SK-N-MC (cell line): ENCODE measurements around the gene HACE1.
A peak's percentile ranks its signal among the peaks of the same experiment; 100 is the strongest.
"Not testable (repeated sequence)": the region's sequence is repeated elsewhere in the genome, so short reads cannot be mapped to it uniquely, and the experiment has no call there.

Experiments used
- DNase-seq: peaks from one replicate; pipeline ENCODE4 v3.0.0-alpha.2; 2011; ENCODE audit warnings: low read depth, low spot score
- H3K27ac ChIP-seq: fragments of 200-600 bp; sonication (generic); 2 replicates; pipeline ENCODE4 v1.5.1; 2016; ENCODE audit warnings: mixed run types
- H3K36me3 ChIP-seq: fragments of 200-600 bp; sonication (generic); 2 replicates; pipeline ENCODE4 v1.6.1; 2017; ENCODE audit warnings: antibody characterized with exemption, low read length, mixed read lengths; ENCODE audit not compliant: insufficient read depth
- H3K4me3 ChIP-seq: fragments of 200-600 bp; sonication (generic); 2 replicates; pipeline ENCODE4 v1.5.1; 2016
- H3K9ac ChIP-seq: fragments of 200-600 bp; sonication (generic); 2 replicates; pipeline ENCODE4 v1.8.0; 2017; ENCODE audit warnings: mixed run types, mixed read lengths; ENCODE audit not compliant: insufficient read length
- H3K9me3 ChIP-seq: fragments of 200-600 bp; sonication (generic); 2 replicates; pipeline ENCODE4 v1.6.1; 2017; ENCODE audit warnings: low read depth, mild to moderate bottlenecking, antibody characterized with exemption, low read length, moderate library complexity, mixed read lengths
- EZH2 ChIP-seq: fragments of 200-600 bp; sonication (generic); IDR thresholded peaks from one replicate; pipeline ENCODE4 v1.6.1; 2017; ENCODE audit warnings: antibody characterized with exemption
- FOXP2 ChIP-seq: optimal IDR thresholded peaks from 2 replicates; pipeline ENCODE3; 2011; ENCODE audit warnings: mild to moderate bottlenecking, moderate library complexity; ENCODE audit not compliant: insufficient read depth; ENCODE audit errors: extremely low read length, control extremely low read depth
- POLR2AphosphoS5 ChIP-seq: IDR thresholded peaks from 2 replicates; pipeline ENCODE4 v1.6.1; 2012; ENCODE audit warnings: mild to moderate bottlenecking, low read depth, low read length, borderline replicate concordance

HACE1 gene

DNA sequence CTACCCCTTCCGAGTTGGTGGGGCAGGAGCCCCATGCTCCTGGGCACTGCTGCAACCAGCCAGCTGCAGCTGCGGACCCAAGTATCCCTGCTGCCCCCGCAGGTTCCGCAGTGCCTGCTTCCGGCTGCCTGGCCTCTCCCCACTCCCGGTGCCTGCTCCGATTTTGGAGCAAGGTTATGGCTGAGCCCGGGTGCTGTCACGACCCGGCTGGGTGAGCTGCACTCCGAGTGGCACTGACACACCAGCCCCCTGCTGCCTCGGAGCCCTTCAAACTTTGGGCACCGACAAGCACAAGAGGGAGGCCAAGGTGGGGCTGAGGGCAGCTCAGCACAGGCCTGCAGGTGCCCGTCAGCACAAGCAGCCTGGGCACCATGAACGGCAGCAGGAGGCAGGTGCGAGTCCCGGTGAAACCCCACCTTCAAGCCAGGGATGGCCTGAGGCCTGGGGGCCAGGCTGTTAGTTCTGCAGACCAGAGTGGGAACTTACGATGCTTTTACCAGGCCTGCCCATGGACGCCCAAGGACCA is 25.9 kb upstream of the HACE1 start:
- H3K27ac ChIP-seq: no peak overlapping the region
- no peak for DNase-seq
- H3K4me3 ChIP-seq: no peak overlapping the region
- TF ChIP-seq POLR2AphosphoS5 (no peak), FOXP2 (no peak), EZH2 (no peak)
- no peak overlapping the region for H3K9ac ChIP-seq
- no peaks in the 10 kb centered on the region for H3K36me3 ChIP-seq
- peaks cover 2% of the 10 kb centered on the region; the same call in 1 of the 2 replicates for H3K9me3 ChIP-seq

DNA sequence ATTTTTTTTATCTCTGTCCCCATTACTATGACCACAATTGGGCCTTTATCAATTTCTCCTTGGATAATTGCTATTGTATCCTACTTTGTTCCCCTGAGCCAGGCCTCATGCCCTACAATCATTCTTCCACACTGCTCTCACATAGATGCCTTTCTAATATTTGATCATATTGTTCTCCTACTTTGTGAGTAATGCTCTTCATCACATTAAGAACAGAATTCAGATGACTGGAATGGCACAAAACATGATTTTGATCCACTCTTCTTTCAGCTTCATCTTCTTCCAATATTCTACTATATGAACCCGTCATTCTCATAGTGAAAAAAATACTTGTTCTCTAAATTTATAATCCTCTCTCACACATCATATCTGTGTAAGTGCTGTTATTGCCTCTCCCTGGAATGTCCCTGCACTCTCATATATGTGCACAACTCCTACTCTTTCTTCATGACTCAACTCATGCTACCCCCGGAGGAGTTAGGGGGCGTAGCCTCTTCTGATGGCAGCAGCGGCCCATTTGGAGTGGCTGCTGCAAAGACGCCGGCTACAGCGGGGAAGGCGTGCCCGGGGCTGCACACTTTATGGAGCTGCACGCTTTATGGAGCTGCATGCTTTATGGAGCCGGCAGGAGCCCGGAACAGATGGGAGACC is 25.3 kb upstream of the HACE1 start:
- Histone ChIP-seq H3K4me3 (no peak overlapping the region), H3K9ac (no peak overlapping the region), H3K27ac (no peak overlapping the region), H3K9me3 (peaks cover 2% of the 10 kb centered on the region; the same call in 1 of the 2 replicates), H3K36me3 (no peaks in the 10 kb centered on the region)
- DNase-seq: no peak
- TF ChIP-seq EZH2 (no peak), POLR2AphosphoS5 (no peak), FOXP2 (no peak)

DNA sequence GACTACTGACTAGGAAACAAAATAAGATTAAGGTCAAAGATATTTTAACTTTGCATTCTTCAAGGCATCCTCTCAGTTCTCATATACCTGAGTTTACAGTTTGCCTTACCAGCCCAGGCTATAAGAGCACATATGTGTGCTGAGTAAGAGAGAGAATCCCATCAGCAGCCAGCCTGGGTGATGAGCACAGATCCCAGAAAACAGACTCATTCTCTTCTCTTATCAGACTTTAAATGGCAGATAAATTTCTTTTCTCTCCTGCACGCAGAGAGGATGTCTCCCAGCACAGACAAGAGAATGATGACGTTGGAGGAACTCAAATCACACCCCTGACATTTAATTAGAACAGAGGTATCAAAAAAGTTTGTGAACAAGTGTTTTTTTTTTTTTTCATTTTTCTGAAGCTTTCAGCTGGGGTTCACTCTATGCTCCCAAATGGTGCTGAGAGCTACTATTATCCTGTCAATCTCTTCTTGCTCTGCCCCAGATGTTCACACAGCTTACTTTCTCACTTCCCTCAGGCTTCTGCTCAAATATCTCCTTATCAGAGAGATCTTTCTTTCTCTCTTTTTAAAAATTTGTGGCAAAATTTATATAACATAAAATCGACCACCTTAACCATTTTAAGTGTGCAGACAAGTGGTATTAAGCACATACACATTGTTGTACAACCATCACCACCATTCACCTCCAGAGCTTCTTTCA is 22.4 kb upstream of the HACE1 start:
- Histone ChIP-seq H3K27ac (no peak overlapping the region), H3K9ac (no peak overlapping the region), H3K9me3 (no peaks in the 10 kb centered on the region), H3K4me3 (no peak overlapping the region), H3K36me3 (no peaks in the 10 kb centered on the region)
- no peak for DNase-seq
- TF ChIP-seq POLR2AphosphoS5 (no peak), EZH2 (no peak), FOXP2 (no peak)

DNA sequence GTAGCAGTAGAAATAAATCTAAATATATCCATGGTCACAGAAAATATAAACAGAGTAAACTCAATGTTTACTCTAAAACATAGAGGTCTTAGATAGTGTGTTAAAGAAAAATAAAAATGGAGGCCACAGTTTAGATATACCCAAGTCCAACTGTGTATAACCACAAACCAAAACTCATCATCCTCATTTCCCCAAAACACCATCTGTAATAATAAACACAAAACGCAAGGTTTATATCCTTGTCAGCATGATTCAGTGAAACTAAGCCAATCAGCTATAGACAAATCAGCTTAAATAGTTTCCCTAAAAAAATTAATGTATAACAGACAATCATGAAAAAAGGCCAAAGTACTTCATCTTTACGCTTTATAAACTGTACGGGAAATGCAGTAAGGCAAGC is 2.7 kb upstream of the HACE1 start:
- no peak overlapping the region for H3K27ac ChIP-seq
- no peak overlapping the region for H3K4me3 ChIP-seq
- DNase-seq: no peak
- no peaks in the 10 kb centered on the region for H3K36me3 ChIP-seq
- no peaks in the 10 kb centered on the region for H3K9me3 ChIP-seq
- no peak overlapping the region for H3K9ac ChIP-seq
- no peak for TF ChIP-seq EZH2
- TF ChIP-seq FOXP2: no peak
- TF ChIP-seq POLR2AphosphoS5: no peak

DNA sequence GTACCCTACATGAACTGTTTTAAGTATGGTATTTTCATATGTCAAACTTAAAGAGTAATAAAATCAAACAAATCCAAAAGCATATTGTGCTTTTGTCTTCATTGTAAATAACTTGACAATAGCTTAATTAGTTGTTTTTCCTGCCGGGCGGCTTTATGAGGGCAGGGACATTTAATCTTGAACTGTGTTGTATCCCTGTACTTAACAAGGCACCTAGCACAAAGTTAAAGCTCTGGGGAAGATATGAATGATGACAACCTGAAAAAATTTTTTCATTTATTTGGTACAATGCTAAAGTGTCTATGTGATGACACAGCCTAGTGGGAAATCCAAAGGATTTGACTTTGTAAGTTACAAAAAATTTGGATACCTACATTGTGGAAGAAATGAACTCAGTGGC is 502 bp upstream of the HACE1 start:
- no peaks in the 10 kb centered on the region for H3K9me3 ChIP-seq
- H3K9ac ChIP-seq: no peak overlapping the region
- TF ChIP-seq EZH2: no peak
- no peak for TF ChIP-seq POLR2AphosphoS5
- TF ChIP-seq FOXP2: no peak
- H3K27ac ChIP-seq: no peak overlapping the region
- no peaks in the 10 kb centered on the region; the same call in 1 of the 2 replicates for H3K36me3 ChIP-seq
- H3K4me3 ChIP-seq: peak overlapping the region; percentile 86
- no peak for DNase-seq

DNA sequence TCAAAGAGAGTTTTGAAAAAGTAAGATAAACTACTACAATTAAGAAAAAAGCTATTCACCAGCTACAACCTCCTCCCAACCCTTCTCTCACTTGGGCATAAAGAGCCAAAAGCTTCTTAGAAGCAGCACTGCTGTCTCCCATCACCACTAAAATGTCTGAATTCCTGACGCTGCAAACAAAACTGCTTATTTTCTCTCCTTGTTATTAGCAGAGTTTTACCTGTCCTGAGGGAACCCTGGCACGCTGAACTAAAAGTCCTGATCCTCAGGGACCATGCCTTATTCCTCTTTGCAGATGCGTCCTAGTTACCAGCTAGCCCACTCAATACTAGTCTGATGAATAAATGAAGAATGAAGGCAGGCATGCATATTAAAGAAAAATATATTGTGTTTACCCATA is 1.1 kb downstream of the HACE1 start:
- Histone ChIP-seq H3K36me3 (no peaks in the 10 kb centered on the region; the same call in 1 of the 2 replicates), H3K4me3 (peak overlapping the region; percentile 86), H3K9me3 (no peaks in the 10 kb centered on the region), H3K9ac (peak overlapping the region; percentile 69), H3K27ac (no peak overlapping the region)
- no peak for TF ChIP-seq FOXP2
- TF ChIP-seq POLR2AphosphoS5: no peak
- TF ChIP-seq EZH2: no peak
- DNase-seq: no peak

DNA sequence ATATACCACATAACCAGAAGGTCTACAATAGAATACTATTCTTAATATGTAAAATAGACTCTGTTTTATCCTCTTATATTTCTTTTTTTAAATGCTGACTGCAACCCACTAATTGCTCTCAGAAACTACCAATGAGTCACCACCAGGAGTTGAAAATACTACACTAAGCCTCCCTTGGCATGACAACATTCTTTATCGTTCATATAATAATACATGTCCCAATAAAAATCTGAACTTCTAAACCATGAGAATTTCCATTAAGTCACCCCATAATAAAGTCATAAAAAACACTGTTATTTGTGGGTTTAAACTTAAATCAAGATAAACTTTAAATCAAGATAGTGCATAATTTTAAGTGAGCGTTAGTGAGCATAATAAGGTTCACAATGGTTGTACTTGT is 4.2 kb downstream of the HACE1 start:
- no peak for TF ChIP-seq FOXP2
- TF ChIP-seq EZH2: no peak
- TF ChIP-seq POLR2AphosphoS5: no peak
- Histone ChIP-seq H3K9me3 (no peaks in the 10 kb centered on the region), H3K9ac (no peak overlapping the region), H3K4me3 (no peak overlapping the region), H3K27ac (no peak overlapping the region), H3K36me3 (peaks cover 1% of the 10 kb centered on the region)
- DNase-seq: no peak

DNA sequence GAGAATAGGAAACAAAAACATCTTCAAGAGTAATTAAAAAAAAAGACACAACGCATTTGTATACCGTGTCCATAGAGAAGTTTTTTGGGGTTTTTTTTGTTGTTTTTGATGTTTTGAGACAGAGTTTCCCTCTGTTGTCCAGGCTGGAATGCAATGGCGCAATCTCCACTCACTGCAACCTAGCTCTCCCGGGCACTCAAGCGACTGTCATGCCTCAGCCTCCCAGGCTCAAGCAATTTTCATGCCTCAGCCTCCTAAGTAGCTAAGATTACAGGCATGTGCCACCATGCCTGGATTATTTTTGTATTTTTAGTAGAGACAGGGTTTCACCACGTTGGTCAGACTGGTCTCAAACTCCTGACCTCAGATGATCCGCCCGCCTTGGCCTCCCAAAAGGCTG is 12.0 kb downstream of the HACE1 start:
- H3K9ac ChIP-seq, H3K4me3 ChIP-seq, H3K9me3 ChIP-seq, DNase-seq, H3K27ac ChIP-seq: not testable (repeated sequence)
- peaks cover 35% of the 10 kb centered on the region for H3K36me3 ChIP-seq

DNA sequence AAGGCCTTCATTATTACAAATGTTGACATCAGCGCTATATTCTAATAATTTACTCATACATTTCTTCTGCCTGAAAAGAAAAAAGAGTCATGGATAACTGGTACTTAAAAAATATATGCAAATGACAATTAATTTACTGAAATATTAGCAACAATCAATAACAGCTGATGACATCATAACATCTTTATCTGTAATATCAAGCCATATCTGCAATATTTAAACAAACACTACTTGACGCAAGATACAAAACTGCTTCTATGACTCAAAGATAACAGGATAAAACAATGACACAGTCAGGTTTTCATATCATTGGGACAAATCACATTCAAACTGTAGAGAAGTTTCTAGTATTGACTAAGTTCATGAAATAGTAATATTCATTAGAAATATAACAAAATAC is 16.5 kb downstream of the HACE1 start:
- no peak overlapping the region for H3K9ac ChIP-seq

More for the DNA sequence above, 16.5 kb downstream of the HACE1 start:
- TF ChIP-seq FOXP2 (no peak), EZH2 (no peak), POLR2AphosphoS5 (no peak)
- no peak for DNase-seq
- Histone ChIP-seq H3K9me3 (no peaks in the 10 kb centered on the region), H3K27ac (no peak overlapping the region), H3K4me3 (no peak overlapping the region), H3K36me3 (peaks cover 28% of the 10 kb centered on the region)
